H9 (cell line): ENCODE results near the gene RHBDL1. TPM values are rescaled to one million over a fixed set of nuclear protein-coding genes. Genes with fewer than 3 reads are reported as not detected.
A peak's percentile ranks its signal among the peaks of the same experiment; 100 is the strongest.

Experiments used
- DNase-seq: peaks from one replicate; pipeline ENCODE4 v3.0.0-alpha.2; 2017
- H2AFZ ChIP-seq: one replicate; pipeline ENCODE4 v1.6.1; 2013; ENCODE audit warnings: mild to moderate bottlenecking, low read length, control low read depth, moderate library complexity
- H2AK5ac ChIP-seq: 2 replicates; pipeline ENCODE4 v1.6.1; 2013; ENCODE audit warnings: low read length, control low read depth, mixed read lengths; ENCODE audit not compliant: insufficient read length
- H2BK120ac ChIP-seq: one replicate; pipeline ENCODE4 v1.6.1; 2013; ENCODE audit warnings: low read depth, mild to moderate bottlenecking, low read length, control low read depth, inconsistent platforms; ENCODE audit not compliant: poor library complexity, severe bottlenecking
- H2BK12ac ChIP-seq: 2 replicates; pipeline ENCODE4 v1.6.1; 2013; ENCODE audit warnings: low read length, control low read depth, mixed read lengths, low read depth; ENCODE audit not compliant: insufficient read length
- H2BK15ac ChIP-seq: 2 replicates; pipeline ENCODE4 v1.6.1; 2013; ENCODE audit warnings: low read depth, low read length, control low read depth
- H2BK20ac ChIP-seq: one replicate; pipeline ENCODE4 v1.6.1; 2013; ENCODE audit warnings: low read depth, mild to moderate bottlenecking, low read length, control low read depth, inconsistent platforms; ENCODE audit not compliant: poor library complexity, severe bottlenecking
- H2BK5ac ChIP-seq: 2 replicates; pipeline ENCODE4 v1.6.1; 2013; ENCODE audit warnings: low read length, control low read depth, mixed read lengths; ENCODE audit not compliant: insufficient read length
- H3K14ac ChIP-seq: 2 replicates; pipeline ENCODE4 v1.6.1; 2013; ENCODE audit warnings: low read length, control low read depth; ENCODE audit not compliant: insufficient read depth
- H3K18ac ChIP-seq: 2 replicates; pipeline ENCODE4 v1.6.1; 2013; ENCODE audit warnings: low read depth, mild to moderate bottlenecking, mixed read lengths, low read length, control low read depth; ENCODE audit not compliant: insufficient read length
- H3K23ac ChIP-seq: 2 replicates; pipeline ENCODE4 v1.6.1; 2013; ENCODE audit warnings: low read length, control low read depth, mixed read lengths, low read depth; ENCODE audit not compliant: insufficient read length
- H3K23me2 ChIP-seq: 2 replicates; pipeline ENCODE4 v1.6.1; 2013; ENCODE audit warnings: low read depth, mild to moderate bottlenecking, mixed read lengths, low read length, control low read depth; ENCODE audit not compliant: insufficient read length, poor library complexity, severe bottlenecking
- H3K27ac ChIP-seq: 2 replicates; pipeline ENCODE4 v1.5.1; 2013; ENCODE audit warnings: low read length, control low read depth, mixed read lengths, low read depth; ENCODE audit not compliant: insufficient read length
- H3K27me3 ChIP-seq: 2 replicates; pipeline ENCODE4 v1.6.1; 2013; ENCODE audit warnings: low read length, control low read depth, inconsistent platforms; ENCODE audit not compliant: insufficient read depth
- H3K4ac ChIP-seq: 2 replicates; pipeline ENCODE4 v1.6.1; 2013; ENCODE audit warnings: low read depth, mild to moderate bottlenecking, control low read depth, inconsistent platforms, low read length, moderate library complexity
- H3K4me1 ChIP-seq: 2 replicates; pipeline ENCODE4 v1.6.1; 2013; ENCODE audit warnings: low read length, control low read depth, inconsistent platforms; ENCODE audit not compliant: insufficient read depth
- H3K4me2 ChIP-seq: 2 replicates; pipeline ENCODE4 v1.6.1; 2013; ENCODE audit warnings: low read length, control low read depth, mixed read lengths; ENCODE audit not compliant: insufficient read length, insufficient read depth
- H3K56ac ChIP-seq: 2 replicates; pipeline ENCODE4 v1.6.1; 2013; ENCODE audit warnings: low read depth, mild to moderate bottlenecking, mixed read lengths, low read length, control low read depth; ENCODE audit not compliant: insufficient read length
- H3K79me1 ChIP-seq: 2 replicates; pipeline ENCODE4 v1.6.1; 2013; ENCODE audit warnings: low read depth, mild to moderate bottlenecking, moderate library complexity, low read length, control low read depth, inconsistent platforms; ENCODE audit not compliant: insufficient read depth, poor library complexity, severe bottlenecking
- H3K79me2 ChIP-seq: 2 replicates; pipeline ENCODE4 v1.6.1; 2013; ENCODE audit warnings: low read length, control low read depth, inconsistent platforms; ENCODE audit not compliant: insufficient read depth
- H3K9ac ChIP-seq: 2 replicates; pipeline ENCODE4 v1.6.1; 2013; ENCODE audit warnings: low read length, control low read depth, mixed read lengths; ENCODE audit not compliant: insufficient read length; ENCODE audit errors: extremely low read depth
- H3K9me3 ChIP-seq: one replicate; pipeline ENCODE4 v1.6.1; 2013; ENCODE audit warnings: low read depth, low read length, inconsistent platforms; ENCODE audit not compliant: control insufficient read depth
- H3T11ph ChIP-seq: one replicate; pipeline ENCODE4 v1.6.1; 2013; ENCODE audit warnings: mild to moderate bottlenecking, low read length, control low read depth, inconsistent platforms
- H4K20me1 ChIP-seq: one replicate; pipeline ENCODE4 v1.6.1; 2013; ENCODE audit not compliant: control insufficient read depth, insufficient read length, insufficient read depth
- H4K5ac ChIP-seq: 2 replicates; pipeline ENCODE4 v1.6.1; 2013; ENCODE audit warnings: low read depth, mild to moderate bottlenecking, mixed read lengths, low read length, control low read depth; ENCODE audit not compliant: insufficient read length
- H4K8ac ChIP-seq: replicated peaks from 2 replicates; pipeline ENCODE4 v1.6.1; 2013; ENCODE audit warnings: low read length, control low read depth, mixed read lengths, low read depth; ENCODE audit not compliant: insufficient read length
- H4K91ac ChIP-seq: 2 replicates; pipeline ENCODE4 v1.6.1; 2013; ENCODE audit warnings: low read depth, mild to moderate bottlenecking, moderate library complexity, mixed read lengths, low read length, control low read depth; ENCODE audit not compliant: insufficient read length
- H3K27ac Mint-ChIP-seq, 3 experiments: 2 replicates in 2 of 3; 3 replicates in 1 of 3; pipeline ENCODE4 v1.8.0; 2020 to 2021; ENCODE audit warnings: mixed read lengths in 3 of 3, mild to moderate bottlenecking in 1 of 3, moderate library complexity in 1 of 3
- H3K27me3 Mint-ChIP-seq: 2 replicates; pipeline ENCODE4 v1.8.0; 2021; ENCODE audit warnings: low read depth, mild to moderate bottlenecking, moderate library complexity, mixed read lengths
- H3K36me3 Mint-ChIP-seq, 3 experiments: 2 replicates in 2 of 3; 3 replicates in 1 of 3; pipeline ENCODE4 v1.8.0; 2020 to 2021; ENCODE audit warnings: low read depth in 3 of 3, mixed read lengths in 3 of 3; ENCODE audit not compliant: insufficient read depth in 1 of 3
- H3K4me1 Mint-ChIP-seq, 2 experiments: 2 replicates each; pipeline ENCODE4 v1.8.0; 2020; ENCODE audit warnings: mixed read lengths in 2 of 2
- H3K4me3 Mint-ChIP-seq, 2 experiments: 2 replicates in 1 of 2; 3 replicates in 1 of 2; pipeline ENCODE4 v1.8.0; 2020 to 2021; ENCODE audit warnings: mild to moderate bottlenecking in 2 of 2, mixed read lengths in 2 of 2, moderate library complexity in 1 of 2
- H3K9me3 Mint-ChIP-seq, 2 experiments: 2 replicates in 1 of 2; 3 replicates in 1 of 2; pipeline ENCODE4 v1.8.0; 2020; ENCODE audit warnings: mild to moderate bottlenecking in 2 of 2, mixed read lengths in 2 of 2, moderate library complexity in 1 of 2
- WGBS: extraction: QIAGEN DNeasy Blood & Tissue Kit; methylation state at CpG from one replicate; pipeline ENCODE4 v1.1.7; 2013; ENCODE audit warnings: missing lambda C conversion rate, low lambda C conversion rate, mixed read lengths; ENCODE audit not compliant: insufficient read length; ENCODE audit errors: extremely low coverage; 5-methylcytosine and 5-hydroxymethylcytosine counted together
- total RNA-seq: library from RNA; stranded (reverse); gene quantifications from 2 replicates; pipeline ENCODE4 v1.2.1, GENCODE V29; 2021
- TF ChIP-seq, protein P1 (sequence below): fragments of 200-600 bp; sonication (generic); conservative IDR thresholded peaks from 3 replicates; pipeline ENCODE4 v1.8.0; 2021; ENCODE audit warnings: antibody characterized with exemption, mild to moderate bottlenecking

Gene RHBDL1
- total RNA-seq, 1 experiment from 2014 or later = 7.6 TPM

DNA sequence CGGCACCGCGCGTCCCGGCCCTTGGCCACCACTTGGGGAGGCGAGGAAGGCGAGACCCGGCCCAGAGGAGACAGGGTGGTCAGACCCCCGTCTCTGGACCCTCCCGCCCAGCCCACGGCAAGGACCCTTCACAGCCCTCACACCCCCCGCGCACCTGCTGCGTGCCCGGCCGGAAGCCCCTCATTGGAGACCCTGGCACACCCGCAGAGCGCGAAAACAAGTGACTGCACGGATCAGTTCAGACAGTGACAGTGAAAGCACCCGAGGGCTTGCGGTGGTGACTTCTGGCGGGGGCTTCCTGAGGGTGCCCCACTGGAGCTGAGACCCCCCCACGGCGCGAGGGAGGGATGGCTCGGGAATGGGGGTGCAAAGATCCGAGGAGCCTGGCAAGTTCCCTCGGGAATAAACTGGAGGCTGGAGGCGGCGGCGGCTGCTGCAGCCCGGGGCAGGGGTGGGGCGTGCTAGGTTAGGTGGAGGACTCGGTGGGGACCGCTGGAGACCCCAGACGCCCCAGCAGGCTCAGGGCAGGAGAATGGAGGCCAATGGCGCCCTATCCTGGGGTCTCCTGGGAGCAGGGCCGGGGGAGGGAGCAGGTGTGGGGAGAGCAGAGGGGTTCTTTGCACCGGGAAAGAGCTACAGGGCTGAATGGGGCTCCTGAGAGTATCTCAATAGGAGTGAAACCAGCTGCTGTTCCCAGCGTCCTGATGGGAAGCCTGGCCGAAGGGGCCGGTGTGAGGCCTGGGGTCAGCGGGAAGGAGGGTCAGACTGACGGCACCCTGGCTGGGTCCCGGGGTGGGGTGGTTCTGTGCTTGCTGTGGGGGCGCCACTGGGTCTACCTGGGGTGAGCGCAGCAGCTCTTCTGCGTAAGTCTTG lies 31.0 kb downstream of the RHBDL1 start:
- Mint-ChIP-seq H3K27ac (no peak overlapping the region), H3K4me1 (peaks cover 0 to 7% of the 10 kb centered on the region in 2 experiments; a peak in 1 of 4 replicates), H3K9me3 (peaks cover 0 to 2% of the 10 kb centered on the region in 2 experiments; a peak in 2 of 5 replicates), H3K4me3 (peak overlapping the region; percentile 50 to 79), H3K27me3 (peaks cover 86% of the 10 kb centered on the region), H3K36me3 (peaks cover 0 to 3% (median 0%) of the 10 kb centered on the region in 3 experiments; a peak in 2 of 7 replicates)
- Histone ChIP-seq H3K4me2 (peak overlapping the region; percentile 49), H2BK15ac (no peak overlapping the region), H3K14ac (no peak overlapping the region; the same call in 1 of the 2 replicates), H3K4me1 (no peaks in the 10 kb centered on the region), H3T11ph (no peak overlapping the region), H3K18ac (no peak overlapping the region), H3K4ac (no peak overlapping the region), H4K20me1 (no peaks in the 10 kb centered on the region), H2BK120ac (no peak overlapping the region), H3K79me2 (no peaks in the 10 kb centered on the region), H3K23ac (no peak overlapping the region), H3K79me1 (no peaks in the 10 kb centered on the region), H3K23me2 (peaks cover 4% of the 10 kb centered on the region), H2BK12ac (no peak overlapping the region), H3K27me3 (peaks cover 46% of the 10 kb centered on the region; the same call in 1 of the 2 replicates), H2AK5ac (no peak overlapping the region), H2BK5ac (no peak overlapping the region), H4K91ac (no peak overlapping the region), H3K27ac (no peak overlapping the region), H3K9me3 (no peaks in the 10 kb centered on the region), H4K5ac (no peak overlapping the region), H2AFZ (no peak overlapping the region), H3K9ac (no peak overlapping the region), H3K56ac (no peak overlapping the region), H2BK20ac (no peak overlapping the region), H4K8ac (no peak overlapping the region)
- TF ChIP-seq, protein P1, sequence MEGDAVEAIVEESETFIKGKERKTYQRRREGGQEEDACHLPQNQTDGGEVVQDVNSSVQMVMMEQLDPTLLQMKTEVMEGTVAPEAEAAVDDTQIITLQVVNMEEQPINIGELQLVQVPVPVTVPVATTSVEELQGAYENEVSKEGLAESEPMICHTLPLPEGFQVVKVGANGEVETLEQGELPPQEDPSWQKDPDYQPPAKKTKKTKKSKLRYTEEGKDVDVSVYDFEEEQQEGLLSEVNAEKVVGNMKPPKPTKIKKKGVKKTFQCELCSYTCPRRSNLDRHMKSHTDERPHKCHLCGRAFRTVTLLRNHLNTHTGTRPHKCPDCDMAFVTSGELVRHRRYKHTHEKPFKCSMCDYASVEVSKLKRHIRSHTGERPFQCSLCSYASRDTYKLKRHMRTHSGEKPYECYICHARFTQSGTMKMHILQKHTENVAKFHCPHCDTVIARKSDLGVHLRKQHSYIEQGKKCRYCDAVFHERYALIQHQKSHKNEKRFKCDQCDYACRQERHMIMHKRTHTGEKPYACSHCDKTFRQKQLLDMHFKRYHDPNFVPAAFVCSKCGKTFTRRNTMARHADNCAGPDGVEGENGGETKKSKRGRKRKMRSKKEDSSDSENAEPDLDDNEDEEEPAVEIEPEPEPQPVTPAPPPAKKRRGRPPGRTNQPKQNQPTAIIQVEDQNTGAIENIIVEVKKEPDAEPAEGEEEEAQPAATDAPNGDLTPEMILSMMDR = no peak
- no CpG with 5 or more reads among the region's 49 CpGs for WGBS
- no peak for DNase-seq
